GM19438 (cell line): ENCODE data around the gene CFAP54.
"Not testable (repeated sequence)": the region's sequence is repeated elsewhere in the genome, so short reads cannot be mapped to it uniquely, and the experiment has no call there.

Source experiments
- ATAC-seq: cut with Tn5 transposase; IDR thresholded peaks from one replicate; pipeline ENCODE4 v1.9.1; 2021; ENCODE audit warnings: low read depth; ENCODE audit not compliant: unreplicated experiment

The CFAP54 gene

DNA sequence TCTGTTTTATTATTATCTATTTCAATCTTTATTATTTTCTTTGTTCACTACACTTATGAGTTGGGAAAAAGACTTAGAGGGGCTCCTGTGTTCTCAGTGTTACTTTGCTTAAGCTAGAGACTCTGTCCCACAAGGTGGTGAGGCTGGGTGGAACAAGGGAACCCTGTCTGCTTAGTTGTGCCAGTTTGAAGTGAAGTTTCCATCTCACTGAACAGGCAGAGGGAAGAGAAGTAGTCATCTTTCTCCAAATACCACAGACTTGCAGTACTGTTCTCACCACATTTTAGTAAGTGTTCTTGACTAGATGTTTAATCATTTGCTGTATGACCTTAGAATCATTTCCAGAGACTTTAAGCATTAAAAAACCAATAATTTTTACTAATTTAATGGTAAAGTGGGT, 222.0 kb downstream of the CFAP54 start:
- no peak for ATAC-seq

DNA sequence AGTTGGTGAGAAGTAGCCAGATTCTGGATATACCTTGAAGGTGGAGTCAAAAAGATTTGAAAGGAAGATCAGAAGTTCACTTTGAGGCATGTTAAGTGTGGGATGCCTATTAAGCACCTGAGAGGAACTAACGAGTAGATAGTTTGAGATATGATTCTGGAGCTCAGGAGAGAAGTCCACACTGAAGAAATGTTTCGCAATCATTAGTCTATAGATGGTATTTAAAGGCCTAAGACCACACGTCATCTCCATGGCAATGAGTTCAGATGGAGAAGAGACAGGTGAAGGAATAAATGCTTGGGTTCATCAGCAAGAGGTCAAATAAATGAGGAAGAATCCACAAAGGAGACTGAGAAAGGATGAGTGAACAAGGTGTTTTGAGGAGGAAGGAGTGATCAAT, 224.8 kb downstream of the CFAP54 start:
- ATAC-seq, result no peak

DNA sequence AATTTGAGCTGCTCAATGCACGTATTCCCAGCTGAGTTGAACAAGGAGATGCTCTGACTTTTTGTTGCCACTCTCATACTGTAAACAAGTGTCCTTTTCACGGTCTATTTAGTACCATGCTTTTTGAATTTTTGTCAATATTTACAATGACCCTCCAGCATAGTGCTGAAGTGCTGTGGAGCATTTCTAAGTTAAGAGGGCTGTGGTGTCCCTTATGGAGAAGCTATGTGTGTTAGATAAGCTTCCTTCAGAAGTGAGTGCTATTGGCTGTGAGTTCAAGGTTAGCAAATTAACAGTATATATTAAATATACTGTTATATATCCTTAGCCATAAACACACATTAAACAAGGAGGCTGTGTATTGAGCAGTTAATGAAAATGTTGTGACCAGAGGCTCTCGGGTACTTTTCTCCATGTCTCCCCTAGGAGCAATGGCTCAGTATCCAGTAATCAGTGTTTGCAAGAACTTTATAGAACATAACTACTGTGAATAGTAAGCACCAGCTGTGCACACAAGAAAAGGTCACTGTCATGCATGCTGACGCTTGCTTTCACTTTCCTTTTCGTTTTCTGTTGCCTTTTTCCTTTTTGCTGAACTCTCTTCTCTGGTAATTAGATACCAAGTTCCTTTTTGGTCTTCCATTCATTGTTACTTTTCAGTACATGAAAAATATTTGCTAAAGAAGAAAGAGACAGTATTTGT, 230.4 kb downstream of the CFAP54 start:
- ATAC-seq, result peak; percentile 95

DNA sequence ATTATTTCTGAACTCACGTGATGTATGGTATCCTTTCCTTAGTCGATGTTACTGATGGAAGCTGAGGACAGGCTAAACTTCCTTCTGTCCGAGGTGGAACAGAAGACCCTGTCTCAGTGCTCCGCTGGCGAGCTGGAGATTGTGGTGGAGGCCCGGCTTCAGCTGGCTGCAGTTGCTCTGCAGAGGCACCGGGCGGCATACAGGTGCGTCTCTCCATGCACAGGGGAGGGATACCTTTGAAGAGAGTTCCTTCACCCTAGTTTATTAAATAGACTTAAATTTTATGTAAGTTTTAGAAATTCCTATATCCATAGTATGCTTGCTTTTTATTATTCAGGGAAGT, 231.0 kb downstream of the CFAP54 start:
- ATAC-seq, result peak; percentile 93

DNA sequence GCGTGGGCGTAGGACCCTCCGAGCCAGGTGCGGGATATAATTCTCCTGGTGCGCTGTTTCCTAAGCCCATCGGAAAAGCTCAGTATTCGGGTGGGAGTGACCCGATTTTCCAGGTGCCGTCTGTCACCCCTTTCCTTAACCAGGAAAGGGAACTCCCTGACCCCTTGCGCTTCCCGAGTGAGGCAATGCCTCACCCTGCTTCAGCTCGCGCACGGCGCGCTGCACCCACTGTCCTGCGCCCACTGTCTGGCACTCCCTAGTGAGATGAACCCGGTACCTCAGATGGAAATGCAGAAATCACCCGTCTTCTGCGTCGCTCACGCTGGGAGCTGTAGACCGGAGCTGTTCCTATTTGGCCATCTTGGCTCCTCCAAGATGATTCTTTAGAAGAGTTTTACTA, 240.1 kb downstream of the CFAP54 start:
- not testable (repeated sequence) for ATAC-seq

DNA sequence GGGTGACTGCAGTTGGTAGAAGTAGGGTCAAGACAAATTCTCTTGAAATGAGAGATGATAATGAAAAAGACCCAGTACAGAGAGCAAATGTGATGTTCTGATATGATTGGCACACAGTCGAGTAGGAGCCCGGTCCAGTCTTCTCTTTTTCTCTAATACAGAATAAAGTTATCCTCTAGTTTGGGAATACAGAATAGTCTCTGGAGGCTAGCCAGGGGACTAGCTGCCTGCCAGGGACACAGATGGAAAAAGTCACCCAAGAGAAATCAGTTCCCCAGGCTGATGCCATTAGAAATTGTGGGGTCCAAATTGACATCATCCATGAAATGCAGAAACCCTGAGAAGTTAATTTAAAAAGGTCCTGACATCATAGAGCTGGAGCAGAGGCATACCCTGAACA, 240.5 kb downstream of the CFAP54 start:
- no peak for ATAC-seq

DNA sequence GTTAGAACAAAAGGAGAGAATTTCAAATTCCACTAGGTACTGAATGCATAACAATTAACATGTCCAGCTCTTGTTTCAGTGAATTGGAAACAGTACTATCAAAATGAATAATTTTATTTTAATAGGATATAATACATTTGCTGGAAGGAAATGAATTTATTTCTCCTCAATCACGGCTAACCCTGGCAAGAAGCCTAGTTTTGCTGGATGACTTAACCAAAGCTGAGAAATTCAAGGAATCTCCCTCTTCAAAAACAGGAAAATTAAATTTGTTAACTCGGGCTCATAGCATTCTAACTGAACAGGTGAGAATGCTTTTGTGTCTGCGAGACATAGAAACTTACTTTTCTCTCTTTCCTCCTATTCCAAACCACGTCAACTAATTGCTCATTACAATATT, 254.2 kb downstream of the CFAP54 start:
- no peak for ATAC-seq

DNA sequence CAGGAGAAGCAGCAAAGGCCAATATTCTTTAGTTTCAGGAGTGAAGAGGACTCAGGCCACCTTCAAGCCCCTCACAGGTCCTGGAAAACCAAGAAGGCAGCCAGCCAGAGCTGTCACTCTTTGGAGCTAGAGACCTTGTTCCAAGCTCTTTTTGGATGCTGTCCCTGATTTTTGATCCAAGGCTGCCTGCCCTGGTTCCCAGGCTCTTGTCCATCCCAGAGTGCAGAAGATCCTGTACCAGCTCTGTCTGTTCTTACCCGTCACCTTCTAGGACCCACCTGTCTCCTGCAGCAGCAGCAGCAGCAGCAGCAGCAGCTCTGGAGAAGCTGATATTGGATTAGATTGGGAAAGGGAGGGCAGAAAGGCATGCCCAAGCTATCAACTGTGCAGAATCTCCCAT, 260.6 kb downstream of the CFAP54 start:
- no peak for ATAC-seq

DNA sequence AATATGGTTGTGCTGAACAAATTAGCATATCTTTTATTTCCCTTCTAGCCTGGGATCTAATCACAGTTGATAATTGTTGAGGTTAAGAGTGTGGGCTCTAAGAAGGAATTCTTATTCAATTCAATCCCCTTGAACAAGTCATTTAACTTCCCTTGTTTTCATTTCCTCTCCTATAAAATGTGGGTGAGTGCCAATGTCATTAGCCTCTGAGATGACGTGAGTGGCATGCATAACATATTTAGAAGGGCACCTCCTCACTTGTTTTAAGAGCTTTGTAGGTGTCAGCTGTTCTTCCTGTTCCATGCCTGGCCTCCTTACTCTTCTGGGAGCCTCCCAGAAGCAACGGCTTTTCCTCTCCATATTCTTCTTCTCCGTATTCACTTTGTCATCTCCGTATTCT, 262.2 kb downstream of the CFAP54 start:
- ATAC-seq, result no peak

DNA sequence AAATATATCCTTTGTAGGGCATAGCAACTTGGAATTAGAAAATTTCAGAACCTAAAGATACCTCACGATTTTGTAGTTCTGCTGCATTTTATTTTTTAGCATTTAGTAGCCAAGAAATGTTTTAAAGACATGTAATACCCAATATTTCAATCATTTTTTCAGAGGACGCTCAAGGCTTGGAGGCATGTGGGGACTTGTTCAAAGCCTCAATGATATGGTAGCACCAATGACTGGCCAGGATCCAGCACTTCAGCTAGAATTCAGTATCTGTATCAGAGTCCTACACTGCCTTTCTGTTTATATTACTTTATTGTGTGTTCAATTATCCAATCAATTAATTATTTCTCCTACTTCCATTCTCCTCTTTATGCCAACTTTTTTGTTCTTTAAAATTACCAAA, 262.8 kb downstream of the CFAP54 start:
- ATAC-seq, result no peak

DNA sequence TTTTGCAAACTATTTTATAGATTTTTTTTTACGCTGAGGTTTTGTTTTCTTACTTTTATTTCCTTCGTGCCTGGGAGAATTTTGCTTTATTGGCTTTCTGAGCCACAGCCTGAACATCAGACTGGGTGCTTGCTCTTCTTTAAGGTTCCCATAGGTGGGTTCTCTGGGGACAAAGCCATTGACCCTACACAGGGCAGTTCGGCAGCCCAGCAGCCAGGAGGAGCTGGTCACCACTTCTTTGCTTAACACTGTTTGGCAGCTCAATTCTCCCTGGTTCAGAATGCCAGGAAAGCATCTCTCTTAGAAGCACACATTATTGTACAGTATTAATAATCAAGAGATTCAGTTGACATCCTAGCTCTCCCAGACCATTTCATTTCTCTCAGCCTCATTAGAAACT, 276.9 kb downstream of the CFAP54 start:
- ATAC-seq, result no peak

DNA sequence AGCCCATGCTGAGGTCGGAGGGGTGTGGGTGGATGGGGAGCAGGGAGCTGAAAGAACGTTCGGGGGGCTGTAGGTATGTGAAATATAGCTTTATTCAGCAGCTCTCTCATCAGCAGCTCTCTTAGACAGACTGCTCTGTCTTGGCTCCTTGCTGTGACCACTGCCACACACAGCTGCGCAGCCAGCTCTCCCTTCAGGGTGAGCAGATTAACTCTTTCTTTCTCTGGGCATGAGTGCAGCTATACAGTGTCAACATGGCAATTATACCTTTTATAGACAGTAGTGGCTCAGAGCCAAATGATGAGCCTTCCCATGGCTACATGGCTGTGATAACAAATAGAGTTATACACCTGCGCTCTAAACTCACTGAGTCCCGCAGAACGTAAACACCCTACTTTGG, 280.0 kb downstream of the CFAP54 start:
- no peak for ATAC-seq

DNA sequence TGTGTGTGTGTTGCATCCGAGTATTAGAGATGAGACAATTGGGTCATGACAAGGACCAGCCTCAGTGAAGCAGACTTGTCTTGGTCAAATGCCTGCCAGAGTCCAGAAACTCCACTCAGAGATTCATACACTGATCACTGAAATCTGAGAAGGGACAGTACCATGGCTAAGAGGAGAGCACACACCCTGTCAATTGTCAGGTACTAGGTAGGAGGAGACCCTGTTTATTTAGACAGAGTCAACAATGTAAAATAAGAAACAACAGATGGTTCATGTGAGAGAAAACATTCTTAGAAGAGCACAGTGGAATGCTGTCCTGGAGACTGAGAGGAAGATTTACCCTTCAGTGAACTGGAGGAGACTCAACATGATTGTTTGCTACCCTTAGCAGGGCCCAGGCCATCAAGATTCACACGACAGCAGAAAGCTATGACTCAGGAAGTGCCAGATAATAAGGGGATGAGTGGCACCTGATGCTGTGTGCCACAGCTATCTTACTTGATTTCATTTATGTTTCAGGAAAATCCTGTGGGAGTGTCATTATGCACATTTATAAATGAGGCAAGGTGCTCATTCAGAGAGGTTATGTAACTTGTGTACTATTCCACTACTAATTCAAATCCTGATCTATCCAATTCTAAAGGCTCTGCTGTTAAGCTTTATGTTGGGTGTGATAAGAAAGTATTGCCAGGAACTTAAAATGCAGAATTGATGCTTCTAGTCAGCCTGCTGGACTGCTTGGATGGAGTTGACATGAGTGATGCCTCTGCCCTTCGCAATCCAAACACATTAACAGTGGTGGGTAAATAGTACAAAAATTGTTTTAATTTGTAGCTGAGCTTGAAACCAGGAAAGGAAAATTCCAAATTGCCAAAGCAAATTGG, 281.1 kb downstream of the CFAP54 start:
- ATAC-seq, result no peak

DNA sequence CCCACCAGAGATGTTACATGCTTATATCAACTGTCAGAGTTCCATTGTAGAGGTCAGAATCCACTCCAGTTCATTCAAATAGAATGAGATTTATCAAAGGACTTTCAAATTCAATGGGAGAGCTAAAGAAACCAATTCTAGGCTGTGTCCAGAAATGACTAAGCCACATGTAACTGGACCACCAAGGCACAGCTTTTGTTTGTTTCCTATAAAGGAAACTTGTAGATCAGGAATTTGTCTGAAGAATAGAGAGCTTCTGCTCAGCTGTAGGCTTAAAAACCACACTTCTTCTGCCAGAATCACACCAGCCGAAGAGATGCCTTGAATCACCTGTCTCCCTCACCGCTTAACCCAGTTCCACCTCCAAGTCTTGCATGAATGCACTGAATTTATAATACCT, 283.7 kb downstream of the CFAP54 start:
- no peak for ATAC-seq

DNA sequence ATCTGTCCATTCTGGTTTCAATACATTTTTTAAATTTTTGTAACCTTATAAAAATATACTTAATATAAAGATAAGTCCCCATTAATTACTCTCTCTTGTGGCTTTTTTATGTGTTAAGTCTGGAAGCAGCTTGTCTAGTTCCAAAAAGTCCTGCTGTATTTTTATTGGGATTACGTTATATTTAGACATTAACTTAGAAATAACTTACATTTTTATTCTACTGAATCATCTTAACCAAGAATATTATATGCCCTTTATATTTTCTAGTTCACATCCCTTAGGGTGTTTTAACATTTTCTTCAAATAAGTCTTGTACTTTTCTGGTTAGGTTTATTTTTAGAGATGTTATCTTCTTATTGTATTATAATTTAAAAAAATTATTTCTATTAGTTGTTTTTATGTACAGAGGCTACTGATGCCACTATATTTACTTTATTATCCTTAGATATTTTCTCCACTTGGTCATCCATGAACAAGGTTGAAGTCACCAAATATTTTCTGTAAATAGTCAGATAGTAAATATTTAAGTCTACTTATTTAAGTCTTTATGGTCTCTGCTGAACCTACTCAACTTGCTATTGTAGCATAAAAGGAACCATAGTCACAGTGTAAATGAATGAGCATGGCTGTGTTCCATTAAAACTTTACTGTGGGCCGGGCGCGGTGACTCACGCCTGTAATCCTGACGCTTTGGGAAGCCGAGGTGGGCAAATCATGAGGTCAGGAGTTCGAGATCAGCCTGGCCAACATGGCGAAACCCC, 285.3 kb downstream of the CFAP54 start:
- ATAC-seq, result no peak

DNA sequence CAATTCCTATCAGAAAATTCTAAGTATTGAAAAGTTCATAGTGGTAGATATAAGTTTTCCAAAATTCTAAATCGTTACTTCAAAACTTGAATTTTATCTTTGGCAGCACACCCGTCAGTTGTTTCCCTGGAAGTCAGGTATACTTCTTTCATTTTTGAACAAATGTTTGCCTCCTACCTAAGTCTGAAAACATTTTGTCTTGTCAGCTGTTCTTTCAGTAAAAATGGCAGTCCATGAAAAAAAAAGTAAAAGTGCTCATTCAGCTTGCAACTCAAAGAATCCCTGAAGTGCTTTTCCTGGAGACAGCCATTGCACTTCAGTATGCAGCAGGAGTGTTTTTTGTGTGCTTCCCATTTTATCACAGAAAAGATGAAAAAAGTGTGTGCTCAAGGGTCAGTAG, 287.5 kb downstream of the CFAP54 start:
- no peak for ATAC-seq

DNA sequence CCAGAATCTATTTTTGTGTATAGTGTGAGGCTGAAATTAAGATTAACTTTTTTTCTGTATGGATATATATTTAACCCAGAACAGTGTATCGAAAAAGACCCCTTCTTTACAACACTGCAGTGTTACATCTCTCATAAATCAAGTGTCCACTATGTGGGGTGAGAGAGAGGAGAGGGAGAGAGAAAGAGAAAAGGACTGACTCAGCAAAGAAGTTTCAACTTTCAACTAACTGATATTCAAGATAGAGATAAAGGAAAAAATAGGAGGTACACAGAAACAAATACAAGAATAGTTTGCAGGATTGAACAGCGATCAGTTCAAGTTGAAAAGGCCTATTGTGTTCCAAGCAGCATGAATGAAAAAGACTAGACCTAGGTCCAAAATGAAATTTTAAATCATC, 291.0 kb downstream of the CFAP54 start:
- ATAC-seq, result no peak

DNA sequence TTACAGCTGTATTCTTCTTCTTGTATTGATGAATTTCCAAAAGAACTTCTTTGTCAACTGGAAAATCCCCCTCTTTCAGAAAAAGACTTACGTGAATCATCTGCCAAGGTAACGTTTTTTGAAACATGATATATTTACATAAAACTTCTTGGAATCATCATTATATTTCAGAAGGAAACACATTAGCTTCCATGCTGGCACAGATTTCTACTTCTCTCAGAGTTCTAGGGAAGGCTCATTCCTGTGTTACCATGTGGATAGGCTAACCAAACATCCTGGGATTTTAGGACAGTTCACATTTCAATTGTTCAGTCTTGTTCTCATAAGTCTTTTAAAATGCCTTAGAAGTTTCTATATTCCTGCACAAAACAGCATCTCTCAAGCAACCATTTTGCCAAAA, 297.4 kb downstream of the CFAP54 start:
- ATAC-seq, result no peak

DNA sequence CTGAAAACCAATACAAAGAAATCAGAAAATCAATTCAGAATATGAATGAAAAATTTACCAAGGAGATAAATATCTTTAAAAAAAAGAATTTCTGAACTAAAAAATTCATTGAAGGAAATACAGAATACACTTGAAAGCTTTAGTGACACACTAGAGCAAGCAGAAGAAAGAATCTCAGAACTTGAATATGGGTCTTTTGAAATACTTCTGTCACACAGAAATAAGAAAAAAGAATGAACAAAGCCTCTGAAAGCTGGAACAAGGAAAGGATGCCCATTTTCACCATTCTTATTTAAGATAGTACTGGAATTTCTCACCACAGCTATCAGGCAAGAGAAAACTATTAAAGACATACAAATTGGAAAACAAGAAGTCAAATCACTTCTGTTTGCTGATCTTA, 314.6 kb downstream of the CFAP54 start:
- ATAC-seq, result no peak

DNA sequence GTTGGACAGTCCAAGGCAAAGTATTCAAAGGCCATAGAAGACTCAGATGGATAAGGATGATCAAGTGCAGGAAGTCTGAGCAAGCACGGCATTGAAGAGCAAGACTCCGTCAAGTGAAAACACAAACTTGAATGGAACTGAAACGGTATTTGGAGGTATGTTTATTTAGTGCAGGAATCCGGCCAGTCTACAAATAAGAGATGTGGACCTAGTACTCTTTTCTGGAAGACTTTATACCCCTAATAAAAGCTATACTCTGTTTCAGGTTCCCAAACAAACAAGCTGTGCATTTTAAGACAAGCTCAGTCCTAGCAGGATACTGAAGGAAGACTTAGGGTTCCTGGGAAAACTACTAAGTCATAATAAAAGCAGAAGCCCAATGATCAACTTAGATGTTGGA, 316.9 kb downstream of the CFAP54 start:
- no peak for ATAC-seq

DNA sequence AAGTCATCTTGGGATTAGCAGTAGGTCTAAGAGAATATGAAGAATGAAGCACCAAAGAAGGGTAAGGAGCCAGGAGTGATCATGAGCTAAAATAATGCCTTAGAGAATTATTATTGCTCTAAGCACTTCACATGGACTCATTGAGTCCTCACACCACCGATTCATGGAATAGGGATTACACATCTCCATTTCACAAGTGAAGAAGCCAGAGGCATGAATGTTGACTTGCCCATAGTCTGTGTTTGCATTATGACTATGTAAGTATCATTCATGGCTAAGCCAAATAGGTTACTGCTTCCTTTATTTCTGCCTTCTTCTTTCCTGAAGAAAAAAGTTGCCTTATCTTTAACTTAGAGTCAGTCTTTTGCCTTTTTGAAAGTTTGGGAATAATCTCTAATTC, 318.4 kb downstream of the CFAP54 start:
- no peak for ATAC-seq

DNA sequence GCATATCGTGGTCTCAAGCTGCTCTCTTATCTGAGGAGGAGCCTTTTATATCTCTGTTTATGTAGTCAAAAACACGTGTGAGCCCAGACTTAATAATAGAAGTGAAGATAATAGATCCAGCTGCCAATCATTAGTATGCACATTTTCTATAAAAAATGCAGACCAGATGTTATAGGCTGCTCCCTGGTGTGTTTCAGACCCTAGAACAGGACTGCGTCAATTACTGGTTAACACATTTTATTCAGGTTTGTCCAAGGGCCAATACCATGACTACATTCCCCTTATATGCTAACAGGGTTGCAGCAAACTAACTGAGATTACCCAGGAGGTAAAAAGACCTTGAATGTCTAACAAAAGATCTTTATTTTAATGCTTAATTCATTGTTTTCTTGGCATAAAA, 319.2 kb downstream of the CFAP54 start:
- no peak for ATAC-seq
